Measurements from ENCODE around the gene MUC20.
"Not testable (repeated sequence)": the region's sequence is repeated elsewhere in the genome, so short reads cannot be mapped to it uniquely, and the experiment has no call there.

The MUC20 gene

DNA sequence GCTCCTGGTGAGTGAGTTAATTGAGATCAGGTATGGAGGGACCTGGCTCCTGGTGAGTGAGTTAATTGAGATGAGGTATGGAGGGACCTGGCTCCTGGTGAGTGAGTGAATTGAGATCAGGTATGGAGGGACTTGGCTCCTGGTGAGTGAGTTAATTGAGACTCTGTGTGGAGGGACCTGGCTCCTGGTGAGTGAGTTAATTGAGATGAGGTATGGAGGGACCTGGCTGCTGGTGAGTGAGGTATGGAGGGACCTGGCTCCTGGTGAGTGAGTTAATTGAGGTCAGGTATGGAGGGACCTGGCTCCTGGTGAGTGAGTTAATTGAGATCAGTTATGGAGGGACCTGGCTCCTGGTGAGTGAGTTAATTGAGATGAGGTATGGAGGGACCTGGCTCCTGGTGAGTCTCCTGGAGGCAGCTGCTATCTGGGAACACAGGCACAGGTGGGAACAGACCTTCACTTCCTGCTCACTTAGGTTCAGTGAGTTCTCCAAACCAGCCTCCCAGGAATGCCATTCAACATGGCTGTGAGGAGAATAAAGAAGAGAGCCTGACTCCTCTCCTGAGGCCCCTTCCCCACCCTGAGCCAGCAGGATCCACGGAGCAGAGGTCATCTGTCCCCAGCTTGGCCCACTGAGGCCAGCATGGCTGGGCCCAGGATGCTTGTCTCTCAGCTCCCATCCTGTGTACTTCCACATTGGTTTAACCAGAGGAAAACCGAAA, 9.5 kb upstream of the MUC20 start:
- DNase-seq (ENCODE audit: low read depth), result not testable (repeated sequence)

DNA sequence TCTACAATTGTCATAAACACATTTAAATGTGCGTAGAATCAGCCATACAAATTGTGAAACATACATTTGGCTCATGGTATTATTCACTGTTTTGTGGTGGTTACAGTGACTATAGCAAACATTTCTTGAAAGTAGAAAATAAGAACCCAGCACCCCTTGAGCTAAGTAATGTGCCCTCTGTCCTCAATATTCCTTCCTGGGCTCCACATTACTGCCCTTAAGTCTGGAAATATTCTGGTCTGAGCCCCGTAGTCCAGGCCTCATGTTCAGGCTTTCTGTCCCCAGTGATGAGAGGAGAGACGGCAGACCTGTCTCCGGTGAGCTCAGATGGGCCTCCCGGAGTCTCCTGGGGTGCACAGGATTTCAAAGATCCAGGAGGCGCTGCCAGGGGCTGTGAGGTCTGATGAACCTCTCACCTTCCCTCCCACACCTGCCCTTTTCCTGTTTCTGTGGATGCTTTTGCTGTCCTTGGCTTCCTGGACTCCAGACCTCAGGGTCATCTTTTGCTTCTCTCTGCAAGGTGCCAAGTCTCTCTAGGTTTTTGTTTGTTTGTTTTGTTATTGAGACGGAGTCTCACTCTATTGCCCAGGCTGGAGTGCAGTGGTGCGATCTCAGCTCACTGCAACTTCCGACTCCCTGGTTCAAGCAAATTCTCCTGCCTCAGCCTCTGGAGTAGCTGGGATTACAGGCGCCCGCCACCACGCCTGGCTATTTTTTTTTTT, 8.8 kb upstream of the MUC20 start:
- DNase-seq (ENCODE audit: low read depth), result no peak

DNA sequence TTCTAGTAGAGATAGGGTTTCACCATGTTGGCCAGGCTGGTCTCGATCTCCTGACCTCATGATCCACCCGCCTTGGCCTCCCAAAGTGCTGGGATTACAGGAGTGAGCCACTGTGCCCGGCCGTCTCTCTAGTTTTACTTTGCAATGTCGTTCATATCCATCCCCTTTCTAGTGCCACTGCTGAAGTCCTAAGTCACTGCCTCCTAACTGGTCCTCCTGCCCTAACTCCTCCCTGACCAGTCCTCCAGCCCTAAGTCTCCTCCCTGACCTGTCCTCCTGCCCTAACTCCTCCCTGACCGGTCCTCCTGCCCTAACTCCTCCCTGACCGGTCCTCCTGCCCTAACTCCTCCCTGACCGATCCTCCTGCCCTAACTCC, 8.3 kb upstream of the MUC20 start:
- not testable (repeated sequence) for DNase-seq (ENCODE audit: low read depth)

DNA sequence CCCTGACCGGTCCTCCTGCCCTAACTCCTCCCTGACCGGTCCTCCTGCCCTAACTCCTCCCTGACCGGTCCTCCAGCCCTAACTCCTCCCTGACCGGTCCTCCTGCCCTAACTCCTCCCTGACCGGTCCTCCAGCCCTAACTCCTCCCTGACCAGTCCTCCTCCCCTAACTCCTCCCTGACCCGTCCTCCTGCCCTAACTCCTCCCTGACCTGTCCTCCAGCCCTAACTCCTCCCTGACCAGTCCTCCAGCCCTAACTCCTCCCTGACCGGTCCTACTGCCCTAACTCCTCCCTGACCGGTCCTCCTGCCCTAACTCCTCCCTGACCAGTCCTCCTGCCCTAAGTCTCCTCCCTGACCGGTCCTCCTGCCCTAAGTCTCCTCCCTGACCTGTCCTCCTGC, 7.6 kb upstream of the MUC20 start:
- DNase-seq (ENCODE audit: low read depth), result not testable (repeated sequence)

DNA sequence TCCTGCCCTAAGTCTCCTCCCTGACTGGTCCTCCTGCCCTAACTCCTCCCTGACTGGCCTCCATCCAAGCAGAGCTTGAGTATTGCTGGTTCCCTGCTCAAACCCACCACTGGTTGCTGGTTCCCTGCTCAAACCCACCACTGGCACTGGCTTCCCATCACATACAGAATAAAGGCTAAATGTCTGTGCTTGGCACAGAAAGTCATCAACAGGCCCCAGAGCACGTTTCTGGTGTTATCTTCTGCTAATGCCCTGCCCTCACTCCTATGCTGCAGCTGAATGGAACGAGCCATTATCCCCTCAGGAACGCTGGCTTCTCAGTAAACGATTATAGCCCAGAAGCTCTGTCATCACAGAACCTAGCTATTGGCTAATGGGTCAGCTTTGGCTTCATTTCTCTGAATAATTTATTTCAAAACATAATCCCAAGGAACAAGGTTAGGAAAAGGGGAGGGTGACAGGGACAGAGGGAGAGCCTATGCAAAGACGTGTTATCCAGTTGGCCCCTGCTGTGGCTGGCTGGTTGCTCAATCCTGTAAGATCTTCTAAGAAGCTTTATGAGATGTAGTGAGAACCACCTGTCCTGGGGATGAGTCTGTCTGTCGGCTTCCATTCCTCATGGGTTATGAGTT, 6.3 kb upstream of the MUC20 start:
- no peak for DNase-seq (ENCODE audit: low read depth)

DNA sequence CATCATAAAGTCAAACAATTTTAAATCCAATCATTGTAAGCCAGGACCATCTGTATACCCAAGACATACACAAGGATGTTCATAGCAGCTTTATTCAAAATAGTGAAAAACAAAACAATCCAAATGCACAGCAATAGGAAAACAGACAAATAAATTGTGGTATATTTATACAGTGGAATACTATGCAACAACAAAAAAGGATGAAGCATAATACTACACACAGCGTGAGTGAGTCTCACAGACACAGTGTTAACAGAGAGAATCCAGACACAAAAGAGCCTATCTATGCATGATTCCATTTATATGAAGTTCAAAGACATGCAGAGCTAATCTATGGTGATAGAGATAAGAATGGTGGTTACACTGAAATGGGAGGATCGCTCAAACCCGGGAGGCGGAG, 5.6 kb upstream of the MUC20 start:
- DNase-seq (ENCODE audit: low read depth), result no peak

DNA sequence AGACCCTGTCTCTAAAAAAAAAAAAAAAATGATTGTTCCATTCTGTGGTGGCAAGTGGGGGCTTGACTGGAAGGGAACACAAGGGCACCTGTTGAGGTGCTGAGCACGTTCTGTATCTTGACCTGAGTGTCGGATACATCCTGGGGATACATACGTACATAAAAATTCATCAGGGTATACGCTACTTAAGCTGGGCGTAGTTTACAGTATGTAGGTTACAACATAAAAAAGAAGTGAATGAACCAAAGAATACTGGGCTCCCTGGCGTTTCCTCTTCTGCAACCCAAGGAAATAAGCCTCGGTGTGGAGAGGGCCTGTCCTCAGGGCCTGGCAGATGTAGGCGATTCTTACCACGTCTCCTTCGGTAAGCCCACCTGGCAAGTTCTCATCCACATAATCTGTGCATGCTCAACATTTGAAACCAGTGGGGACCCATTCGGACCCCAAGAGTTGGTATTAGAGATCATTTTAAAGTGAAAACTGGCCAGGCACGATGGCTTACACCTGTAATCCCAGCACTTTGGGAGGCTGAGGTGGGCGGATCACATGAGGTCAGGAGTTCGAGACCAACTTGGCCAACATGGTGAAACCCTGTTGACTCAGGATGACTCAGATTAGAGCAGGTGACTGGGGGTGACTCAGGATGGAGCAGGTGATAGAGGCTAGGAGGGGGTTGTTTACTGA, 5.1 kb upstream of the MUC20 start:
- no peak for DNase-seq (ENCODE audit: low read depth)

DNA sequence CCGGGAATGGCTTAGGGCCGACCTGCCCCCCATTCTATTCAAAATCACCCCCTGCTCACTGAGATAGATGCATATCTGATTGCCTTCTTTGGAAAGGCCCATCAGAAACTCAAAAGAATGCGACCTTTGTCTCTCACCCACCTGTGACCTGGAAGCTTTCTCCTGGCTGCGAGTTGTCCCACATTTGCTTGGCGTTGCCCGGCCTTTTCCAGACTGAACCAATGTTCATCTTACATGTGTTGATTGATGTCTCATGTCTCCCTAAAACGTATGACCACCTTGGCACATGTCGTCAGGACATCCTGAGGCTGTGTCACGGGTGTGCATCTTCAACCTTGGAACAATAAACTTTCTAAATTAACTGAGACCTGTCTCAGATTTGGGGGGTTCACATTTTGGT, 3.4 kb upstream of the MUC20 start:
- no peak for DNase-seq (ENCODE audit: low read depth)

DNA sequence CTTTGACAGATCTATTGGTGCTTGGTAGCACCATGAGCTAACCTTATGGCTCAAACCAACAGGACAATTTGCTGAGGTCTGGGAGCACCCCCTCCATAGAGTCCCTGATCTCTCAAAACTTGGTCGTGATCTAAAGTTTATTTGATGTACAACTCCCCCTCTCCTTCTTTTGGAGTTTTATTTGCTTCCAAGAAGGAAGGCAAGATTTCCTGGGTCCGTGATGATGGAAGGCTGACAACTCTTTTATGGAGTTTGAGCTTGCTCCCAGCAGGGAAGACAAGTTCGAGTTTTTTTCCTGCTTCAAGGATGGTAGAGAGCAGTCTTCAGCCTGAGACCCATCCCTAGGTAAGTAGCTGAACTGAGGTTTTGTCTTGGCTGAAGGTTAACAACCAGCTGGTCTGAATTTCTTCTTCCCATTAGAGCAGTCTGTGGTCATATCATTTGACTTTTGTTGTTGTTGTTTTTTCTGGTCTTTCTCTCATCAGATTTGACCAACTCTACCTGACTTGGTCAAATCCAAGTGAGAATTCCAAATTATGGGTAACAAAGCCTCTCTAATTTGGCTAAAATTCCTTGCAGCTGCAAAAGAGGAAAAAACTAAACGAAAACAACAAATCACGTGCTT, 2.8 kb upstream of the MUC20 start:
- no peak for DNase-seq (ENCODE audit: low read depth)

DNA sequence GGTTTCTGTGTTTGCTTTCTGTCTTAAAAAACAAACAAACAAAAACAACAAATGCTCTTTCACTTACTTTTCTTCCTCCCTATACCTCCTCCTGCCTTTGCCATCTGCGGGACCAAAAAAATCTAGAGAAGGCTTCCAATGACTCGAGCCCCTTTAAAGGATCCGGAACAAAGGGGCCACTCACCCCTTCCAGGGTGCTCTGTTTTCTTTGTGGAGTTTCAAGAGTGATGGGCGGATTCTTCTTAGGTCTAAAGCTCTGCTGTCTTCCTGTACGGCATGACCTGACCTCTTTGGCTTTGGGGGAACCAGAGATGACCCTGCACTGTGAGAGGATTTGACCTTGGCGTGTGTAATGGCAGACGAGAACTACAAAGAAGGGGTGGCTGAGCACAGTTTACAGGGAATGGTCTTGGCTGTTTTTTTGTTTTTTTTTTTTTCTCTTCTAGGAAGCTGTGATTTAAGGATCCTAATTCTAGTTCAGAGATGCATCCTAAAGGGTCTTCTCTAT, 2.2 kb upstream of the MUC20 start:
- DNase-seq (ENCODE audit: low read depth), result no peak

DNA sequence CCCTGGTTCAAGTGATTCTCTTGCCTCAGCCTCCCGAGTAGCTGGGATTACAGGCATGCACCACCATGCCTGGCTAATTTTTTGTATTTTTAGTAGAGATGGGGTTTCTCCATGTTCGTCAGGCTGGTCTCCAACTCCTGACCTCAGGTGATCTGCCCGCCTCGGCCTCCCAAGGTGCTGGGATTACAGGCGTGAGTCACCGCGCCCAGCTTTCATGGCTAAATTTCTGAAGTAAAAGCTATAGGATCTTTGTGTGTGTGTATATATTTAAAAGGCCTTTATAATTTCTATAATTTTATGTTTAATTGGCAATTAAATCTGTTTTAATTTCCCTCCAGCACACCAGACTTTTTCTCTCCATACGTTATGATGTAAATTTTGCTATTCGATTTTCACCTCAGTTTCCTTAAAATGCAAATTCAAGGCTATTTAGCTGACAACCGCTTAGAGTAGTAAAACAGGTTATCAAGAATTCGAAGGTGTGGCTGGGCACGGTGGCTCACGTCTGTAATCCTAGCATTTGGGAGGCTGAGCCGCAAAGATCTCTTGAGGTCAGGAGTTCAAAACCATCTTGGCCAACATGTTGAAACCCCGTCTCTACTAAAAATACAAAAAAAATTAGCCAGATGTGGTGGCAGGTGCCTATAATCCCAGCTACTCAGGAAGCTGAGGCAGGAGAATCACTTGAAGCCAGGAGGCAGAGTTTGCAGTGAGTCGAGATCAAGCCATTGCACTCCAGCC, 1.1 kb upstream of the MUC20 start:
- DNase-seq (ENCODE audit: low read depth), result not testable (repeated sequence)

DNA sequence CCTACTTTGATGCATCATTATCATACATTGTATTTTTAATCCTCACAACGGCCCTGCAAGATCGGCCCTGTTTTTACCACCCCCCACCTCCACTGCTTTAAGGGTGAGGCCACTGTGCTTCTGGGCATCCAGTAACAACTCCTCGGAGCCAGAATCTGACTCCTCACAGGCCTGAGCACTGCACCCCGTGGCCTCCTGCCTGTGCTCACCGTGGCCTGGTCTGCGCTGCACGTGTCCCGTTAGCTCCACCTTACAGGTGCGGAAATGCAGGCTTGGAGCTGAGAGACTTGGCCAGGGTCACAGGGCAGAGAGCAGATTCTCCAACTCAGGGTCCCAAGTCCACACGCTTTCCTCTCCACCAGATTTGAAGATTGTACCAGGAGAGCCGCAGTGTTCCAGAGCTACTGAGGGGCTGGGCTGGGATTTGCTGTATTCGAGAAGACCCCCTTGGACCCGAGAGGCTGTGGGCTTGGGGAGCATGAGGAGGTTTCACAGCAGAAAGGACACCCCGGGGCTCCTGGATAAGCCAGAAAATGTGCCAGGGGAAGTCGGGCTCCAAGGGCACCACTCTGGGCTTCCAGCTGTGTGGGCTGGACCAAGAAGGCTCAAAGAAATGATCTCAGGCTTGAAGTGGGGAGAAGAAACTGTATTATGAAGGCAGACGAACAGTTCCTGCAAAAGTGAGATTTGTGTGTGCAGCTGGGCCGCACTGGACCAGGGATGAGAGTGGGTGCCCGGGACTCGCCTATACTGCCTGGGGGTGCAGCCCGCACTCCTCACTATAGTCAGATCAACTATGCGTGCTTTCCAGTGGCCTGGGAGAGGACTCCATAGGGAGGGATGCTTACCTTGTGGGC, 1.6 kb downstream of the MUC20 start:
- DNase-seq (ENCODE audit: low read depth), result not testable (repeated sequence)

DNA sequence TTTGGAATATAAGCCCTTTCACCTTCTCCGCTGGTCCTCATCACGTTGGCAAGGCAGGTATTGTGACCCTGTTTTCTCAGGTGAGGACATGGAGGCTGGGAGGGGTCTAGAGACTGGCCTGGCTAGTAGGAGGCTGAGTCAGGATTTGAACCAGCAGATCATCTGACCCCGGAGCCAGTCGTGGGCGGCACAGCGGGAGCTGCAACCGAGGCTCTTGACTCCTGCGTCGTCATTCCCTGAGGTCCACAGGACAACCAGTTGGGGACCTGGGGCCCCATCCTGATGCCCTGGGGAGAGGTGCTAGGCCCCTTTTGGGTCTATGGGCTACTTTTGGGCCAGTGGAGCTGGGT, 2.2 kb downstream of the MUC20 start:
- not testable (repeated sequence) for DNase-seq (ENCODE audit: low read depth)

DNA sequence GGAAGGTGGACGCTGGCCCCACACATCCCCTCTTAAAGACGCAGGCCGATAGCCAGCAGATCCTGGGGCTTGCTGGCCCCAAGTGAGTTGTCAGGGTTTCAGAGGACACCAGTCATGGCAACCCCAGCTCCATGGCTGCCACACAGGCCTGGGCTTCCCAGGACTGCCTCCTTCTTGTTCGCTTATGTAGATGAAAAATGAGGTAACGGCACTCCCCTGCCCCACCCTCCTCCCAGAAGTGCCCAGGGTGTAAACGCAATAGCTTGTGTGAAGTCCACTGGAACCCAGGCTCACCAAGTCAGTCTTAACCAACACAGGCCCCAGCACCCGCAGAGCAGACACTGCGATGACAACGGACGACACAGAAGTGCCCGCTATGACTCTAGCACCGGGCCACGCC, 3.6 kb downstream of the MUC20 start:
- not testable (repeated sequence) for DNase-seq (ENCODE audit: low read depth)

DNA sequence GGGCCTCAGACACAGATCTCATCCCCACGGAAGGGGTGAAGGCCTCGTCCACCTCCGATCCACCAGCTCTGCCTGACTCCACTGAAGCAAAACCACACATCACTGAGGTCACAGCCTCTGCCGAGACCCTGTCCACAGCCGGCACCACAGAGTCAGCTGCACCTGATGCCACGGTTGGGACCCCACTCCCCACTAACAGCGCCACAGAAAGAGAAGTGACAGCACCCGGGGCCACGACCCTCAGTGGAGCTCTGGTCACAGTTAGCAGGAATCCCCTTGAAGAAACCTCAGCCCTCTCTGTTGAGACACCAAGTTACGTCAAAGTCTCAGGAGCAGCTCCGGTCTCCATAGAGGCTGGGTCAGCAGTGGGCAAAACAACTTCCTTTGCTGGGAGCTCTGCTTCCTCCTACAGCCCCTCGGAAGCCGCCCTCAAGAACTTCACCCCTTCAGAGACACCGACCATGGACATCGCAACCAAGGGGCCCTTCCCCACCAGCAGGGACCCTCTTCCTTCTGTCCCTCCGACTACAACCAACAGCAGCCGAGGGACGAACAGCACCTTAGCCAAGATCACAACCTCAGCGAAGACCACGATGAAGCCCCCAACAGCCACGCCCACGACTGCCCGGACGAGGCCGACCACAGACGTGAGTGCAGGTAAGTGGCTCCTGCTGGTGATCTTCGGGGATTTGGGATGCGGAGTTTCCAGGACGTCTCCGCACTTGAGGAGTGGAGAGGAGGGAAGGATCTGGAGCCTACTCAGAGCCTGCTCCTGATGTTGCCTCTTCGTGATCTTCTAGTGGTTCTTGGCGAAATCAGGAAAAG, 5.3 kb downstream of the MUC20 start:
- DNase-seq (ENCODE audit: low read depth), result not testable (repeated sequence)

DNA sequence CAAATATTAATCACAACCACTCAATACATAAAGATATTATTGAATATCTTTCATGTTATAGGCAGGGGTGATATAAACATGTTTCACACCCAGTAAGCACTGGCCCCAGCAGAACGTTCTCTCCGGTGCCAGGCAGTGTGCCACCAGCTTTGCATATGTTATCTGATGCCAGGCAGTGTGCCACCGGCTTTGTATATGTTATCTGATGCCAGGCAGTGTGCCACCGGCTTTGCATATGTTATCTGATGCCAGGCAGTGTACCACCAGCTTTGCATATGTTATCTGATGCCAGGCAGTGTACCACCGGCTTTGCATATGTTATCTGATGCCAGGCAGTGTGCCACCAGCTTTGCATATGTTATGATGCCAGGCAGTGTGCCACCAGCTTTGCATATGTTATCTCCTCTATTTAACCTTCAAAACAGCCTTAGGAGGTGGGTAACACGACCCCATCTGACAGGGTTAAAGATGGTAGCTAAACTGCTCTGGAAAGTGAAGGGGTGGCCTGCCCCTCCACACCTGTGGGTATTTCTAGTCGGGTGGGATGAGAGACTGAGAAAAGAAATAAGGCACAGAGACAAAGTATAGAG, 6.9 kb downstream of the MUC20 start:
- DNase-seq (ENCODE audit: low read depth), result no peak

DNA sequence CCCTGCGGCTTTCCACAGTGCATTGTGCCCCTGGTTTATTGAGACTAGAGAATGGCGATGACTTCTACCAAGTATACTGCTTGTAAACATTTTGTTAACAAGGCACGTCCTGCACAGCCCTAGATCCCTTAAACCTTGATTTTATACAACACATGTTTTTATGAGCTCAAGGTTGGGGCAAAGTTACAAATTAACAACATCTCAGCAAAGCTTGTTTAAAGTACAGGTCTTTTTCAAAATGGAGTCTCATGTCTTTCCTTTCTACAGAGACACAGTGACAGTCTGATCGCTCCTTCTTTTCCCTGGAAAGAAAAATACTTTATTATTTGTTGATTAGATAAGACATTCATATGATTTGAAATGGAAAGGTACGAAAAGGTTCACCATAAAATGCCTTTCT, 8.0 kb downstream of the MUC20 start:
- DNase-seq (ENCODE audit: low read depth), result not testable (repeated sequence)

DNA sequence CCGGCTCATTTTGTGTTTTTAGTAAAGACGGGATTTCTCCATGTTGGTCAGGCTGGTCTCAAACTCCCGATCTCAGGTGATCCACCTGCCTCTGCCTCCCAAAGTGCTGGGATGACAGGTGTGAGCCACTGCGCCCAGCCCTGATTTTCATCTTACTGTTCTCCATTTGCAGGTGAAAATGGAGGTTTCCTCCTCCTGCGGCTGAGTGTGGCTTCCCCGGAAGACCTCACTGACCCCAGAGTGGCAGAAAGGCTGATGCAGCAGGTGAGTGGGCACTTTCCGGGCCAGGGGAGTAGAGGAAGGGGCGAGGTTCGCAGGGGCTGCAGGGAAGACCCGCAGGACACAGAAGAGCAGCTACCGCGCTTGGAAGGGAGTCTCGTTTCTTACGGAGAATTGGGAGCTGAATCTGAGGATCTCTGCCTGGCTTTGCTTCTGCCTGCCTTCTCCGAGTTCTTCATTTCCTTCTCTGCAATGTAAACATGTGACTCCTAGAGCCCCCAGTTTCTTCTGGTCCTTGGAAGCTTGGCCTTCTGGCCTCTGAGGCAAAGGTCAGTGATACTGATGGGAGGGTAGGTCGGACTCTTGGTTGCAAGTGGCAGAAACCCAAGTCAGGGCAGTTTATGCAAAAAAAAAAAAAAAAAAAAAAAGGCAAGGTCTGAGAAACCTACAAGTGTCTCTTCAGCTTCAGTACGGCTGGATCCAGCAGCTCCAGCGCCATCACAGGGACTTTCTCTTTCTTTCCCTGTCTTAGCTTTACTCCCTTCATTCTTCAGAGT, 8.9 kb downstream of the MUC20 start:
- no peak for DNase-seq (ENCODE audit: low read depth)
